Uterine smooth muscle cell (primary cell): ENCODE data around the gene CLGN. TPM values are rescaled to one million over a fixed set of nuclear protein-coding genes. Genes with fewer than 3 reads are reported as not detected.

Experiments used
- total RNA-seq: library from RNA; depleted of rRNA; stranded (reverse); fragments of >200 nt; gene quantifications from 2 replicates; pipeline ENCODE4 v1.2.3, GENCODE V29; 2014

Gene CLGN, protein sequence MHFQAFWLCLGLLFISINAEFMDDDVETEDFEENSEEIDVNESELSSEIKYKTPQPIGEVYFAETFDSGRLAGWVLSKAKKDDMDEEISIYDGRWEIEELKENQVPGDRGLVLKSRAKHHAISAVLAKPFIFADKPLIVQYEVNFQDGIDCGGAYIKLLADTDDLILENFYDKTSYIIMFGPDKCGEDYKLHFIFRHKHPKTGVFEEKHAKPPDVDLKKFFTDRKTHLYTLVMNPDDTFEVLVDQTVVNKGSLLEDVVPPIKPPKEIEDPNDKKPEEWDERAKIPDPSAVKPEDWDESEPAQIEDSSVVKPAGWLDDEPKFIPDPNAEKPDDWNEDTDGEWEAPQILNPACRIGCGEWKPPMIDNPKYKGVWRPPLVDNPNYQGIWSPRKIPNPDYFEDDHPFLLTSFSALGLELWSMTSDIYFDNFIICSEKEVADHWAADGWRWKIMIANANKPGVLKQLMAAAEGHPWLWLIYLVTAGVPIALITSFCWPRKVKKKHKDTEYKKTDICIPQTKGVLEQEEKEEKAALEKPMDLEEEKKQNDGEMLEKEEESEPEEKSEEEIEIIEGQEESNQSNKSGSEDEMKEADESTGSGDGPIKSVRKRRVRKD
- total RNA-seq, result 29.0 and 37.6 TPM in 2 replicates

GRCh38 chr4:140427106-140427918 is at the start of gene CLGN:
Gene CLGN, minus strand, starts transcription at chr4:140427648. Its CDS starts 14,570 bp downstream, at chr4:140413078.

GRCh38 chr4:140373328-140374129 is 53.9 kb downstream of the CLGN start, which contains the start of gene SCOC:
Gene SCOC, plus strand, starts transcription at chr4:140373646. Its CDS starts 5,525 bp downstream, at chr4:140379171.

Other genes starting within 250 kb of the CLGN start
- gene SCOC, start 54.0 kb downstream of the CLGN start, total RNA-seq, result 66.4 and 67.1 TPM in 2 replicates
- not detected in 2 replicates for gene MGAT4D, start 70.6 kb upstream of the CLGN start, total RNA-seq
- gene ELMOD2, start 96.5 kb upstream of the CLGN start, total RNA-seq, result 43.2 and 47.0 TPM in 2 replicates
- not detected in 2 replicates for gene UCP1, start 141.3 kb upstream of the CLGN start, total RNA-seq